Activated naive CD4-positive, alpha-beta T cell treated with Interleukin-2 at 50 U/mL for 16 hours (primary cell): ENCODE results near the gene DCDC1.
"Not testable (repeated sequence)": the region's sequence is repeated elsewhere in the genome, so short reads cannot be mapped to it uniquely, and the experiment has no call there.

Experiments used
- DNase-seq: peaks from one replicate; pipeline ENCODE4 v3.0.0-alpha.2; 2020

DCDC1 gene

GRCh38 chr11:31325160-31325559 is 44.4 kb downstream of the DCDC1 start:
- DNase-seq = no peak

GRCh38 chr11:31323145-31323544 is 46.4 kb downstream of the DCDC1 start:
- DNase-seq = no peak

- DNase-seq = not testable (repeated sequence)
Measured at GRCh38 chr11:31321494-31321893, 48.0 kb downstream of the DCDC1 start.

- DNase-seq = no peak
Measured at GRCh38 chr11:31303644-31304180, 65.8 kb downstream of the DCDC1 start.

GRCh38 chr11:31301549-31302510 is 67.7 kb downstream of the DCDC1 start:
- DNase-seq = no peak

GRCh38 chr11:31295308-31295707 is 74.2 kb downstream of the DCDC1 start:
- no peak for DNase-seq

GRCh38 chr11:31273527-31273926 is 96.0 kb downstream of the DCDC1 start:
- not testable (repeated sequence) for DNase-seq

GRCh38 chr11:31267720-31268119 is 101.8 kb downstream of the DCDC1 start:
- DNase-seq = no peak

GRCh38 chr11:31264834-31265233 is 104.7 kb downstream of the DCDC1 start:
- DNase-seq = no peak

- no peak for DNase-seq
Measured at GRCh38 chr11:31262761-31263160, 106.8 kb downstream of the DCDC1 start.

- DNase-seq = no peak
Measured at GRCh38 chr11:31259797-31260196, 109.7 kb downstream of the DCDC1 start.

GRCh38 chr11:31254415-31254814 is 115.1 kb downstream of the DCDC1 start:
- no peak for DNase-seq

GRCh38 chr11:31248768-31249167 is 120.8 kb downstream of the DCDC1 start:
- DNase-seq = no peak

- DNase-seq = no peak
Measured at GRCh38 chr11:31247321-31247720, 122.2 kb downstream of the DCDC1 start.

- DNase-seq = no peak
Measured at GRCh38 chr11:31246451-31247165, 122.9 kb downstream of the DCDC1 start.

GRCh38 chr11:31243706-31244105 is 125.8 kb downstream of the DCDC1 start:
- DNase-seq = no peak

- DNase-seq = no peak
Measured at GRCh38 chr11:31240340-31240904, 129.1 kb downstream of the DCDC1 start.

GRCh38 chr11:31237819-31238760 is 131.4 kb downstream of the DCDC1 start:
- no peak for DNase-seq

- DNase-seq = no peak
Measured at GRCh38 chr11:31236143-31236542, 133.4 kb downstream of the DCDC1 start.

- DNase-seq = no peak
Measured at GRCh38 chr11:31233425-31233824, 136.1 kb downstream of the DCDC1 start.

GRCh38 chr11:31231601-31232000 is 137.9 kb downstream of the DCDC1 start:
- DNase-seq = no peak

GRCh38 chr11:31218847-31219246 is 150.7 kb downstream of the DCDC1 start:
- no peak for DNase-seq
